Measurements from ENCODE around the gene ABR.

ABR gene

GRCh38 chr17:1030684-1031532, 148.9 kb downstream of the ABR start:
- DNase-seq (ENCODE audit: low spot score) = no peak

DNA sequence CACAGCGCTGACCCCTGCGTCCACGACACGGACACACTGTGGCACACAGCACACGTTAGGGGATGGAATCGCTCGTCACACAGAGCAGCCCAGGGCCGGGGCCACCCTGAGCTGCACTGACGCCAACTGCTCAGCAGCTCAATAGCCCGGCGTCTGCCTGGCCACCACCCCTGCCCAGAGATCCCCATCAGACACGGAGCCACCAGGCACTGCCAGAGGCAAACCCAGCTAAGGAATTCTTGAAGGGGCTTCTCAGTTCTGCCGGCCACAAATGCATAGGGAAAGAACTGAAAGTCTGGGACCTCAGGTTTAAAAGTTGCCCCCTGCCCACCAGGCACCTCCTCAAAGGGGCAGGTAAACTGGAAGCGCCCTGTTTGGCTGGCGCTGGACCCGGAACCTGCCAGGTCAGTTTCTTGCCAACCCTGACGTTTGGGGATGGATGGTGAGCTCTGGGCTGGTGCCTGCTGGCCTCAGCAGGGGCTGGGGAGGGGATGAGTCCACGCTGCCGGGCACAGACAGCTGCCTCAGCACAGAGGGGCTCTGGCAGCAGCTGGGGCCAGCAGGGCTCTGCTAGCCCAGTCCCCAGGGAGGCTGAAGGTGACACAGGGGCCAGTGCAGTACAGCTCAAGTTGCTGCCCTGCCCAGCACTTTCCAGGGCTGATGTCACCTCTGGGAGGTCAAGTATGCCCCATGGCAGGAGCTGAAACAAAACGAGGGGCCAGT, 149.7 kb downstream of the ABR start:
- no peak for DNase-seq (ENCODE audit: low spot score)

- DNase-seq (ENCODE audit: low spot score) = peak; percentile 79
Measured at GRCh38 chr17:1029196-1029921, 150.4 kb downstream of the ABR start.

DNA sequence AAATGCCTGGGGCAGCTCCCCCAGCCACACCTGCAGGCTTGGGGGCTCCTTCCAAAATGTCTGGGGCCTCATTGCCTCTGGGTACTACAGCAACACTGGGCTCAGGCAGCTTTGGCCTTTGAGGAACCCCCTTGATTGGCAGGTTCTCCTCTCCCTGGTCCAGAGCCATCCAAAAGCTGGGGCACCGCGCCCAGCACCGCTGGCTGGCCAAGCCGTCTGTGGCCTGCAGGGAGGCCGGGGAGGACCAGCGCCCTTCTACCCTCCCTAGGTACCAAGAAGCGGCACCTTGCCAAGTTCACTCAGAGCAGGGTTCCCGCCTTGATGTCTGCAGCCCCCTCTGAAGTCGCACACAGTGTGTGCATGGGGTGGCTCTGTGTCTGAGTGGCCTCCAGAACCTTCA, 152.7 kb downstream of the ABR start:
- DNase-seq (ENCODE audit: low spot score) = no peak

DNA sequence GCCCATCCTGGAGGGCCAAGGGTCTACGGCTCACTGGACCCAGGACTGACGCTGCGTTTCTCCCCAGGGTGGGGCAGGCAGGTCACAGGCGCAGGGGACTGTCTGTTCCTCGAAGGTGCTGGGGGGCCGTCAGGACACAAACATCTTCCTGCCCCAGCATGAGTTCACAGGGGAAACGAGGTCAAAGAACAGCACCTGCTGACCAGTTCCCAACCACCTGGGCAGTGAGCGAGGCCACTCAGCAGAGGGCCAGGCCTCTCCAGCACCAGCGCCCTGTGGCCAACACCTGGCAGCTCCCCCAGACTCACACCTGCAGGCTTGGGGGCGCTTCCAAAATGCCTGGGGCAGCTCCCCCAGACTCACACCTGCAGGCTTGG, 153.2 kb downstream of the ABR start:
- DNase-seq (ENCODE audit: low spot score) = no peak

DNA sequence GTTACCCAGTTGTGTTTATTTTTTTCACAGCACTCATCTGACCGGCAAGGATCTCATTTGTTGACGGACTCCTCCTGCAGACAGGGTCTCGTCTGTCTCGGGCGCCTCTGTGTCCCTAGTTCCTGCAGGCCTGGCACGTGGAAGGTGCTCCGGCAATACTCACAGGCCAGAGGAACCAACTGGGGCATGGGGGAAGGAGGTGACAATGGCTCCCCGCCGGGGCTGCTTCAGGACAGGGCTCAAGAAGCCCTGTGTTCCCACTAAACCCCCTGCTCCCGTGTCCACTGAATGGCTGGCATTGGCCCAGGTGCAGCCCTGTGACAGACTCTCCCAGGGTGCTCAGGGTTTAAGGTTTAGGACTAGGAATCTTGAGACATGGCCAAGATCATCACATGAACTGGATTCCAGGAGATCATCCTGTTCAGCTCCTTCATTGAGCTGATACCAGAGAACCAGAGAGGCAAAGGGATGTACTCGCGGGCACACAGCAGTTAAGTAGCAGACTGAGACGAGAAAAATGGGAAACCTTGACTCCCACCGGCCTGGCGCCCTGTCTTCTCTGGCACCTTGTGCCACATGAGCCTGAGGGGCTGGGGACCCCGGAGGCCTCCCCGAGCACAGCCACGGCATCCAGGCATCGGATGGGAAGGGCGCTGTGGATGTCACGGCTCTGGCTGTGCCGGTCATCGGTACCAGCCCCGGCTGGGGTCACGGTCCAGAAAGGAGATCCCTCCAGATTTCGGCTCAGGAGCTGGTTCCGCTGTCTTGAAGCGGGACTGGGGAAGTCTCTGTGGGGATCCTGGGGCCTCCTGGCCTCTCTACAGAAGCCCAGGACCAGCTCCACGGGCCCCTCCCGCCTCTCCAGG, 153.8 kb downstream of the ABR start:
- no peak for DNase-seq (ENCODE audit: low spot score)

GRCh38 chr17:1024076-1024475, 155.7 kb downstream of the ABR start:
- no peak for DNase-seq (ENCODE audit: low spot score)

GRCh38 chr17:1022278-1023024, 157.3 kb downstream of the ABR start:
- DNase-seq (ENCODE audit: low spot score) = no peak

- no peak for DNase-seq (ENCODE audit: low spot score)
Measured at GRCh38 chr17:1021147-1021546, 158.6 kb downstream of the ABR start.

DNA sequence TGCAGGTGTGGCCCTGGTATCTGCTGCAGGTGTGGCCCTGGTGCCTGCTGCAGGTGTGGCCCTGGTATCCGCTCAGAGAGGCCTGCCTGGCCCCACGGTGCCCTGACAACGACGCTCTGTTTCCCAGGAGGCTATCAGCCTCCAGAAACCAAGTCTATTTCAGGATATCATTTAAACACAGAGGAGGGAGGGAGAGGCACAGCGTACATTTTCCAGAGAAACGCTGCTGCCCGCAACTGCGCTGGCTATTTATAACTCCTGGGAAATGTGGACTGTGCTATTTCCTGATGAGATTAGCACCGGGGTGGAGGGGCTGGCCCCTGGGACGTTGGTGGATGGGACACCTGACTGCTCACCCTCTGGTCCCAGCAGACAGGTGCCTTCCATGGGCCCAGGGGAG, 160.3 kb downstream of the ABR start:
- no peak for DNase-seq (ENCODE audit: low spot score)

GRCh38 chr17:1018547-1018946, 161.2 kb downstream of the ABR start:
- DNase-seq (ENCODE audit: low spot score) = no peak

- DNase-seq (ENCODE audit: low spot score) = no peak
Measured at GRCh38 chr17:1013729-1014090, 166.1 kb downstream of the ABR start.

- DNase-seq (ENCODE audit: low spot score) = no peak
Measured at GRCh38 chr17:1012823-1013728, 166.7 kb downstream of the ABR start.

GRCh38 chr17:1011760-1012735, 167.7 kb downstream of the ABR start:
- DNase-seq (ENCODE audit: low spot score) = no peak

DNA sequence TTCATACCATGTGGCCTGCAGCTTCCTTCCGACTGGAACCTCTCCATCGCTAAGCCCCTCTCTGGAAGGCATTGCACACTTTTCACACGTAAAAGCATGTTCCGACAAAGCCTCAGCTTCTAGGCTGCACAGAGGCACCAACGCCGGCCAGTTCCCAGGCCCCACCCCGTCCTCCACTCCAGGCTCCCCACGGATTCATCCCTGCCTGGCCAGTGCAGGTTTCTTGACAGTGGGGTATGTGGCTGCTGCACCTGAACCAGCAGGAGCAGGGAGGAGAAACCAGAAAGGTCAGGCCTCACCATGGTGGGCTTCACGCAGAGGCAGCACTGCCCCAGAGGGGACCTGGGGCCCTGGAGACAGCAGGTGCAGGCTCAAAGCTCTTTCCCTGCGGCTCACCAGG, 168.6 kb downstream of the ABR start:
- DNase-seq (ENCODE audit: low spot score) = no peak

GRCh38 chr17:1010586-1010985, 169.2 kb downstream of the ABR start:
- DNase-seq (ENCODE audit: low spot score) = no peak

- DNase-seq (ENCODE audit: low spot score) = no peak
Measured at GRCh38 chr17:1010086-1010450, 169.7 kb downstream of the ABR start.

DNA sequence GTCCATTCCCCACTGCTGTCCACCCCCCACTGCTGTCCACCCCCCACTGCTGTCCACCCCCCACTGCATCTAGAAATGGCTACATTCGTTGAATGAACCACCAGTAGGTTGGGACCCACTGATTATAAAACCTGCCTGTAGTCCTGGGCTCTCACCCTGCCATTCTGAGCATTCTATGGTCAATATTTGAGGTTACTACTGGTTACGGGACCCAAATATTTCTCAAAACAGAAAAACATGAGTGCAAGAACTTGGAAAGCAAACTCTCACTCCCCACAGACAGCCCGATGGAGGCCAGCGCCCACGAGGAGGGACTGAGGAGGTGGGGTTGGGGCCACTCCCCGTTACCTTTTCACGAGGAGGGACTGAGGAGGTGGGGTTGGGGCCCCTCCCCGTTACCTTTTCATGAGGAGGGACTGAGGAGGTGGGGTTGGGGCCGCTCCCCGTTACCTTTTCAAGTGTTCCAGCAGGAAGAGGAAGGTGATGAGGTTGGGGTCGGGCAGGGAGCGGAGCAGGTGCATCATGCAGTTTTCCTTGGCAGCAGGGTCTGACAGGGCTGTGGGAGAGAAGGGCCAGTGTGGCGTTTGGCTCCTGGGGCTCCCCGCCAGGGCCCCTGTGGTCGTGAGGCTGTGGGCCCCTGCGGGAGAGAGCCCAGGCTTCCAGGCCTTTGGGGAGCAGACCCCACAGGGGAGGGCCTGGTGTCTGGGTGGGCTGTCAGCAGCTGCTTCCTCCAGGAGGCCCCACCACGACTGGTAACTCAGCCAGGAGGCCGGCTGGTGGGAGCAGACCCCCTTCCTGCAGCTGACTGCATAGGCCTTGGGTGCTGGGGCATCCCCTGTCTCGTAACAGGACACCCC, 170.3 kb downstream of the ABR start:
- DNase-seq (ENCODE audit: low spot score) = no peak
